Measurements from ENCODE around the gene TCEAL7. TPM values are rescaled to one million over a fixed set of nuclear protein-coding genes. Genes with fewer than 3 reads are reported as not detected.

The TCEAL7 gene
- polyA plus RNA-seq, 2 of the 4 experiments (the other 2 are of a cell fraction): not detected

GRCh38 chrX:103343105-103343504 lies 13.1 kb downstream of the TCEAL7 start (continued):
- no peak for TF ChIP-seq BCL3 (IDR thresholded peaks at IDR 0.05)
- no peak for TF ChIP-seq MAZ (IDR thresholded peaks at IDR 0.05; ENCODE audit: borderline replicate concordance, low read depth, low read length)
- no peak for TF ChIP-seq RNF2 (IDR thresholded peaks at IDR 0.05; ENCODE audit: borderline replicate concordance, low read depth)
- TF ChIP-seq RARB (CRISPR knock-in tag; IDR thresholded peaks at IDR 0.05): no peak
- TF ChIP-seq KDM5A (IDR thresholded peaks at IDR 0.05): no peak
- no peak for TF ChIP-seq CHD4 (IDR thresholded peaks at IDR 0.05; ENCODE audit: borderline replicate concordance)
- no peak for TF ChIP-seq RFX5 (IDR thresholded peaks at IDR 0.05)
- TF ChIP-seq GATA3 (IDR thresholded peaks at IDR 0.05; ENCODE audit: borderline replicate concordance): no peak
- TF ChIP-seq EP300 (IDR thresholded peaks at IDR 0.05): no peak
- no peak for TF ChIP-seq HOXB5 (CRISPR knock-in tag; IDR thresholded peaks at IDR 0.05)
- TF ChIP-seq HEYL (CRISPR knock-in tag; IDR thresholded peaks at IDR 0.05): no peak
- peak; percentile 69 to 70 for TF ChIP-seq RAD21 (conservative IDR thresholded peaks at IDR 0.05 in 1 of 2, IDR thresholded peaks at IDR 0.05 in 1 of 2)
- TF ChIP-seq HOXA7 (CRISPR knock-in tag; IDR thresholded peaks at IDR 0.05): no peak
- TF ChIP-seq RCOR1 (IDR thresholded peaks at IDR 0.05; ENCODE audit: low read depth, low read length): no peak
- peak; percentile 81 for TF ChIP-seq SMC3 (IDR thresholded peaks at IDR 0.05)

DNA sequence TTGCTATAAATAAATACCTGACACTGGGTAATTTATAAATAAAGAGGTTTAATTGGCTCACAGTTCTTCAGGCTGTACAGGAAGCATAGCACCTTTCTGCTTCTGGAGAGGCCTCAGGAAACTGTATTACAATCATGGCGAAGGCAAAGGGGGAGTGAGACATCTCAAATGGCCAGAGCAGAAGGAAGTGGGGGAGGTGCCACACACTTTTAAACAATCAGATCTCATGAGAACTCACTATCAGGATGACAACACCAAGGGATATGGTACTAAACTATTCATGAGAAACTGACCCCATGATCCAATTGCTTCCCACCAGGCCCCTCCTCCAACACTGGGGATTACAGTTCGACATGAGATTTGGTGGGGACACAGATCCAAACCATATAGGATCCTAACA lies 14.6 kb downstream of the TCEAL7 start:
- DNase-seq (ENCODE audit: low read depth in 1 of 2, low spot score in 1 of 2): no peak

More for the DNA sequence above, 14.6 kb downstream of the TCEAL7 start:
- Histone ChIP-seq H3K4me2 (no peak overlapping the region), H3K4me1 (no peaks in the 10 kb centered on the region), H3K27ac (no peak overlapping the region), H3K4me3 (no peak overlapping the region), H3K9me3 (no peaks in the 10 kb centered on the region)
- TF ChIP-seq E2F6 (IDR thresholded peaks at IDR 0.05; ENCODE audit: borderline replicate concordance, low read depth): no peak
- no peak for TF ChIP-seq RARB (CRISPR knock-in tag; IDR thresholded peaks at IDR 0.05)
- TF ChIP-seq HOXB13 (CRISPR knock-in tag; IDR thresholded peaks at IDR 0.05; ENCODE audit: low read depth): no peak
- no peak for TF ChIP-seq FOSB (CRISPR knock-in tag; IDR thresholded peaks at IDR 0.05)
- no peak for TF ChIP-seq HEYL (CRISPR knock-in tag; IDR thresholded peaks at IDR 0.05)
- no peak for TF ChIP-seq RNF2 (IDR thresholded peaks at IDR 0.05; ENCODE audit: borderline replicate concordance, low read depth)
- TF ChIP-seq FOSL2 (IDR thresholded peaks at IDR 0.05): no peak
- no peak for TF ChIP-seq FOSL2 (CRISPR knock-in tag; IDR thresholded peaks at IDR 0.05)
- no peak for TF ChIP-seq TFCP2L1 (CRISPR knock-in tag; IDR thresholded peaks at IDR 0.05)
- no peak for TF ChIP-seq SMC3 (IDR thresholded peaks at IDR 0.05)
- TF ChIP-seq, protein P1, sequence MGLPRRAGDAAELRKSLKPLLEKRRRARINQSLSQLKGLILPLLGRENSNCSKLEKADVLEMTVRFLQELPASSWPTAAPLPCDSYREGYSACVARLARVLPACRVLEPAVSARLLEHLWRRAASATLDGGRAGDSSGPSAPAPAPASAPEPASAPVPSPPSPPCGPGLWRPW (IDR thresholded peaks at IDR 0.05): no peak
- TF ChIP-seq CHD4 (IDR thresholded peaks at IDR 0.05; ENCODE audit: borderline replicate concordance): no peak
- TF ChIP-seq HMGXB4 (CRISPR knock-in tag; IDR thresholded peaks at IDR 0.05; ENCODE audit: borderline replicate concordance): no peak
- TF ChIP-seq GATA3 (IDR thresholded peaks at IDR 0.05; ENCODE audit: borderline replicate concordance): no peak
- no peak for TF ChIP-seq NPAS2 (CRISPR knock-in tag; IDR thresholded peaks at IDR 0.05; ENCODE audit: borderline replicate concordance)
- TF ChIP-seq EP300 (IDR thresholded peaks at IDR 0.05): no peak
- no peak for TF ChIP-seq POLR2AphosphoS2 (conservative IDR thresholded peaks at IDR 0.05; ENCODE audit: low read length)
- no peak for TF ChIP-seq NFE2L2 (conservative IDR thresholded peaks at IDR 0.05; ENCODE audit: low read length)
- TF ChIP-seq, protein P2, sequence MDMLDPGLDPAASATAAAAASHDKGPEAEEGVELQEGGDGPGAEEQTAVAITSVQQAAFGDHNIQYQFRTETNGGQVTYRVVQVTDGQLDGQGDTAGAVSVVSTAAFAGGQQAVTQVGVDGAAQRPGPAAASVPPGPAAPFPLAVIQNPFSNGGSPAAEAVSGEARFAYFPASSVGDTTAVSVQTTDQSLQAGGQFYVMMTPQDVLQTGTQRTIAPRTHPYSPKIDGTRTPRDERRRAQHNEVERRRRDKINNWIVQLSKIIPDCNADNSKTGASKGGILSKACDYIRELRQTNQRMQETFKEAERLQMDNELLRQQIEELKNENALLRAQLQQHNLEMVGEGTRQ (IDR thresholded peaks at IDR 0.05): no peak
- WGBS (ENCODE audit: missing lambda C conversion rate): 63% methylated on average over 2 of the region's 2 CpGs
- ChIA-PET POLR2A (no interaction called here), CTCF (no interaction called here)
- no peak for FAIRE-seq
- ATAC-seq: no peak

Data from A549 (cell line).